K562 (cell line): ENCODE results near the gene PRDM2. TPM values are rescaled to one million over a fixed set of nuclear protein-coding genes. Genes with fewer than 3 reads are reported as not detected.

Source experiments
- ATAC-seq: fragments of 200-7000 bp; cut with Tn5 transposase; 3 replicates; pipeline ENCODE4 v1.9.1; 2020; ENCODE audit warnings: moderate library complexity
- BruUV-seq: library from RNA; stranded (reverse); fragments of 400-500 nt; replicated peaks from 2 replicates; lab custom pipeline; 2021; lab: Mats Ljungman, UMichigan
- CTCF ChIA-PET: fragments of 300-600 bp; formaldehyde crosslinking; extraction: SDS; loops from one replicate; lab custom pipeline; 2021; ENCODE audit warnings: low intra/inter-chr PET ratio; lab: Yijun Ruan, JAX
- POLR2A ChIA-PET: fragments of 300-600, 350-650 bp; sonication (Branson Sonifier 250); formaldehyde crosslinking; extraction: SDS; loops from one replicate; lab custom pipeline; 2021; ENCODE audit warnings: antibody characterized with exemption, inconsistent platforms; lab: Yijun Ruan, JAX
- DNase-seq, 4 experiments: peaks; one replicate each; pipeline versions ENCODE4 v3.0.0 to v3.0.0-alpha.2; 2011 to 2018; ENCODE audit warnings: low spot score in 3 of 4, mixed read lengths in 3 of 4; ENCODE audit errors: extremely low read depth in 1 of 4
- FAIRE-seq: peaks from 2 replicates; lab custom pipeline; 2011; peaks lifted over from hg19 to GRCh38; lab: Jason Lieb, UNC
- H2AFZ ChIP-seq: 2 replicates; pipeline ENCODE4 v1.6.0; 2011; ENCODE audit warnings: low read depth, low read length, control low read depth, inconsistent platforms
- H3K27ac ChIP-seq: fragments of 200-600 bp; 3 replicates; pipeline ENCODE4 v1.8.0; 2011; ENCODE audit warnings: low read depth, mild to moderate bottlenecking, control low read depth, inconsistent platforms, low read length, moderate library complexity, mixed read lengths; ENCODE audit errors: extremely low read depth
- H3K27me3 ChIP-seq, 2 experiments: fragments of 300-600 bp in 1 of 2; 2 replicates in 1 of 2; 3 replicates in 1 of 2; pipeline versions ENCODE4 v1.6.0 to v1.8.0; 2011; ENCODE audit warnings: inconsistent platforms in 2 of 2, low read length in 2 of 2, mild to moderate bottlenecking in 1 of 2, mixed read lengths in 1 of 2, moderate library complexity in 1 of 2; ENCODE audit not compliant: control insufficient read depth in 2 of 2, insufficient read depth in 2 of 2
- H3K36me3 ChIP-seq: fragments of 300-600 bp; 3 replicates; pipeline ENCODE4 v1.8.0; 2011; ENCODE audit warnings: mild to moderate bottlenecking, low read length, inconsistent platforms; ENCODE audit not compliant: control insufficient read depth, insufficient read depth
- H3K4me1 ChIP-seq, 2 experiments: fragments of 200-600 bp in 1 of 2; replicated peaks in 1 of 2; 2 replicates in 1 of 2; 3 replicates in 1 of 2; pipeline versions ENCODE4 v1.5.1 to v1.8.0; 2011; ENCODE audit warnings: inconsistent platforms in 2 of 2, low read length in 2 of 2, mild to moderate bottlenecking in 1 of 2, mixed read lengths in 1 of 2, moderate library complexity in 1 of 2; ENCODE audit not compliant: control insufficient read depth in 2 of 2, insufficient read depth in 2 of 2
- H3K4me2 ChIP-seq: 2 replicates; pipeline ENCODE4 v1.6.1; 2011; ENCODE audit warnings: low read length, control low read depth, inconsistent platforms, mixed read lengths; ENCODE audit not compliant: insufficient read depth
- H3K4me3 ChIP-seq: fragments of 200-600 bp; sonication (generic), shearing (Covaris generic); 2 replicates; pipeline ENCODE4 v1.5.1; 2016; ENCODE audit warnings: control low read depth, inconsistent platforms
- H3K79me2 ChIP-seq: fragments of 200-600 bp; 3 replicates; pipeline ENCODE4 v1.8.0; 2011; ENCODE audit warnings: low read length, inconsistent platforms; ENCODE audit not compliant: control insufficient read depth, insufficient read depth
- H3K9ac ChIP-seq, 2 experiments: 2 replicates each; pipeline versions ENCODE4 v1.6.0 to v1.6.1; 2011; ENCODE audit warnings: low read depth in 2 of 2, low read length in 2 of 2, control low read depth in 1 of 2, inconsistent platforms in 1 of 2, mild to moderate bottlenecking in 1 of 2, mixed read lengths in 1 of 2; ENCODE audit not compliant: insufficient read depth in 1 of 2
- H3K9me1 ChIP-seq: one replicate; pipeline ENCODE4 v1.6.0; 2011; ENCODE audit warnings: inconsistent platforms, mild to moderate bottlenecking, low read length, moderate library complexity; ENCODE audit not compliant: control insufficient read depth, insufficient read depth
- H3K9me3 ChIP-seq: replicated peaks from 2 replicates; pipeline ENCODE4 v1.5.1; 2011; ENCODE audit warnings: low read depth, low read length, inconsistent platforms; ENCODE audit not compliant: control insufficient read depth, insufficient read depth
- H4K20me1 ChIP-seq: replicated peaks from 2 replicates; pipeline ENCODE4 v1.6.1; 2011; ENCODE audit warnings: low read length, inconsistent platforms, mixed read lengths; ENCODE audit not compliant: control insufficient read depth, insufficient read depth
- CREB3 ChIP-seq: fragments of 450-650 bp; conservative IDR thresholded peaks from 2 replicates; pipeline ENCODE4 v1.6.1; 2016; ENCODE audit warnings: missing genetic modification characterization, low read depth, mild to moderate bottlenecking, missing compliant biosample characterization, moderate library complexity
- DLX4 ChIP-seq: fragments of 250-450 bp; sonication (Bioruptor Pico); IDR thresholded peaks from 2 replicates; pipeline ENCODE4 v1.6.1; 2021; ENCODE audit warnings: mild to moderate bottlenecking
- NFYB ChIP-seq: IDR thresholded peaks from 2 replicates; pipeline ENCODE4 v1.6.1; 2011; ENCODE audit warnings: mild to moderate bottlenecking, moderate library complexity; ENCODE audit not compliant: insufficient read length; ENCODE audit errors: extremely low read depth
- SRSF3 ChIP-seq: fragments of 200-400 bp; formaldehyde crosslinking; IDR thresholded peaks from 2 replicates; pipeline ENCODE4 v1.6.1; 2016; ENCODE audit warnings: mild to moderate bottlenecking, low read length, moderate library complexity; ENCODE audit not compliant: insufficient read depth
- STAT6 ChIP-seq: sonication (generic); formaldehyde crosslinking; IDR thresholded peaks from 2 replicates; pipeline ENCODE4 v1.8.1; 2023; ENCODE audit warnings: mild to moderate bottlenecking, missing genetic modification reagents
- TFAM ChIP-seq: fragments of 250-450 bp; sonication (Bioruptor Pico); conservative IDR thresholded peaks from 2 replicates; pipeline ENCODE4 v1.5.0; 2021; ENCODE audit warnings: mild to moderate bottlenecking, moderate library complexity
- TFE3 ChIP-seq: fragments of 450-650 bp; formaldehyde crosslinking; IDR thresholded peaks from 2 replicates; pipeline ENCODE4 v1.4.0; 2020; ENCODE audit warnings: mild to moderate bottlenecking, mixed read lengths
- ZNF124 ChIP-seq: sonication (generic); formaldehyde crosslinking; IDR thresholded peaks from 2 replicates; pipeline ENCODE4 v1.8.1; 2022; ENCODE audit warnings: missing genetic modification reagents
- WGBS: fragments of 100-300 bp; shearing (Covaris generic); methylation state at CpG from one replicate; pipeline ENCODE4 v1.1.6; 2016; ENCODE audit warnings: low coverage, mixed read lengths; ENCODE audit not compliant: insufficient coverage; ENCODE audit errors: missing lambda C conversion rate; 5-methylcytosine and 5-hydroxymethylcytosine counted together
- in situ Hi-C: fragments of 300-500 bp; cut with MboI; formaldehyde crosslinking; loops from 4 replicates; pipeline ENCODE4 v1.15.0; 2018; ENCODE audit warnings: inconsistent platforms, mixed read lengths
- intact Hi-C: fragments of 100-400 bp; cut with micrococcal nuclease; formaldehyde crosslinking; loops from 2 replicates; pipeline ENCODE4 v1.14.2; 2022
- polyA plus RNA-seq, 8 experiments: library from polyadenylated mRNA; depleted of rRNA in 4 of 8; stranded (reverse) in 5 of 8; unstranded in 3 of 8; fragments of >200 nt; fragmentation: Nextera tagmentation in 2 of 8; fragmentation: Illumina TruSeq in 1 of 8; extraction: Ambion mirVana in 2 of 8; extraction: Trizol in 1 of 8; gene quantifications; 2 replicates each; pipeline versions ENCODE4 v1.2.1 to v1.2.3, GENCODE V29; 2011 to 2014; ENCODE audit warnings: inconsistent platforms in 1 of 8, missing spikeins in 1 of 8
- total RNA-seq, 7 experiments: library from RNA; depleted of rRNA in 6 of 7; stranded (reverse); fragments of >200 nt in 6 of 7; fragmentation: Illumina TruSeq in 2 of 7; extraction: Trizol in 2 of 7; gene quantifications; 2 replicates each; pipeline versions ENCODE4 v1.2.1 to v1.2.3, GENCODE V29; 2011 to 2021; ENCODE audit warnings: low replicate concordance in 1 of 7
- TF ChIP-seq, protein P1 (sequence below): fragments of 450-650 bp; IDR thresholded peaks from one replicate; pipeline ENCODE4 v1.6.1; 2018; ENCODE audit warnings: mild to moderate bottlenecking, moderate library complexity; ENCODE audit not compliant: partially characterized antibody
- TF ChIP-seq, protein P2 (sequence below): fragments of 450-650 bp; formaldehyde crosslinking; IDR thresholded peaks from 2 replicates; pipeline ENCODE4 v1.4.0; 2022; ENCODE audit warnings: missing genetic modification characterization

Gene PRDM2
- total and polyA plus RNA-seq, 9 of the 15 experiments (the other 6 are each of a cell fraction or from before 2014, with no cell fraction given), result 5.4 to 27.6 (median 12.5) TPM

- H3K27ac ChIP-seq, result no peak overlapping the region
- no peaks in the 10 kb centered on the region for H3K36me3 ChIP-seq
- POLR2A ChIA-PET, result interaction anchor here (0.7 to 1.4 kb wide), 2 partner anchors 25 to 31 kb away, joined by 3 read pairs; no protein-coding TSS in a partner anchor
- no TSS peak for BruUV-seq
- H3K4me1 ChIP-seq, result peaks cover 0 to 11% of the 10 kb centered on the region in 2 experiments; a peak in 2 of 5 replicates
- no peak for FAIRE-seq
- CTCF ChIA-PET, result no interaction called here
- WGBS, result 6% methylated on average over 9 of the region's 9 CpGs
- no peak for DNase-seq
- H3K79me2 ChIP-seq, result no peaks in the 10 kb centered on the region
- H2AFZ ChIP-seq, result no peak overlapping the region
- no peak overlapping the region for H3K4me3 ChIP-seq
- H3K9ac ChIP-seq, result no peak overlapping the region
- no peaks in the 10 kb centered on the region for H3K9me1 ChIP-seq
- H3K4me2 ChIP-seq, result no peak overlapping the region
- intact Hi-C loops (no loop called here), in situ Hi-C loops (no loop called here)
- no peak for TF ChIP-seq DLX4 (CRISPR knock-in tag)
- TF ChIP-seq, protein P1, sequence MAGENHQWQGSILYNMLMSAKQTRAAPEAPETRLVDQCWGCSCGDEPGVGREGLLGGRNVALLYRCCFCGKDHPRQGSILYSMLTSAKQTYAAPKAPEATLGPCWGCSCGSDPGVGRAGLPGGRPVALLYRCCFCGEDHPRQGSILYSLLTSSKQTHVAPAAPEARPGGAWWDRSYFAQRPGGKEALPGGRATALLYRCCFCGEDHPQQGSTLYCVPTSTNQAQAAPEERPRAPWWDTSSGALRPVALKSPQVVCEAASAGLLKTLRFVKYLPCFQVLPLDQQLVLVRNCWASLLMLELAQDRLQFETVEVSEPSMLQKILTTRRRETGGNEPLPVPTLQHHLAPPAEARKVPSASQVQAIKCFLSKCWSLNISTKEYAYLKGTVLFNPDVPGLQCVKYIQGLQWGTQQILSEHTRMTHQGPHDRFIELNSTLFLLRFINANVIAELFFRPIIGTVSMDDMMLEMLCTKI, result no peak
- no peak for TF ChIP-seq SRSF3
- TF ChIP-seq, protein P2, sequence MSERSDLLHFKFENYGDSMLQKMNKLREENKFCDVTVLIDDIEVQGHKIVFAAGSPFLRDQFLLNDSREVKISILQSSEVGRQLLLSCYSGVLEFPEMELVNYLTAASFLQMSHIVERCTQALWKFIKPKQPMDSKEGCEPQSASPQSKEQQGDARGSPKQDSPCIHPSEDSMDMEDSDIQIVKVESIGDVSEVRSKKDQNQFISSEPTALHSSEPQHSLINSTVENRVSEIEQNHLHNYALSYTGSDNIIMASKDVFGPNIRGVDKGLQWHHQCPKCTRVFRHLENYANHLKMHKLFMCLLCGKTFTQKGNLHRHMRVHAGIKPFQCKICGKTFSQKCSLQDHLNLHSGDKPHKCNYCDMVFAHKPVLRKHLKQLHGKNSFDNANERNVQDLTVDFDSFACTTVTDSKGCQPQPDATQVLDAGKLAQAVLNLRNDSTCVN, result no peak
- no peak for TF ChIP-seq ZNF124 (CRISPR knock-in tag)
- TF ChIP-seq CREB3 (tag), result no peak
- no peak for TF ChIP-seq STAT6 (CRISPR knock-in tag)
- no peak for TF ChIP-seq TFAM
- TF ChIP-seq NFYB, result no peak
- TF ChIP-seq TFE3 (CRISPR knock-in tag), result no peak
- no peaks in the 10 kb centered on the region; the same call in 1 of the 2 replicates for H3K9me3 ChIP-seq
- H3K27me3 ChIP-seq, result peaks cover 32% of the 10 kb centered on the region in 2 experiments; a peak in 4 of 5 replicates
- ATAC-seq, result no peak
- no peaks in the 10 kb centered on the region for H4K20me1 ChIP-seq
These were observed 3.8 kb downstream of the PRDM2 start for GRCh38 chr1:13703558-13704490.
